GM18526 (cell line): ENCODE data around the gene STK24.

ENCODE experiments used
- POLR2A ChIP-seq: IDR thresholded peaks from 3 replicates; pipeline ENCODE4 v1.6.1; 2011; ENCODE audit not compliant: insufficient read length; ENCODE audit errors: extremely low read depth

STK24 gene

GRCh38 chr13:98585398-98585754 is 8.5 kb upstream of the STK24 start:
- TF ChIP-seq POLR2A = no peak

GRCh38 chr13:98584668-98585397 is 7.9 kb upstream of the STK24 start:
- TF ChIP-seq POLR2A = no peak

- TF ChIP-seq POLR2A = no peak
Measured at GRCh38 chr13:98582947-98583346, 6.0 kb upstream of the STK24 start.

- no peak for TF ChIP-seq POLR2A
Measured at GRCh38 chr13:98581971-98582702, 5.2 kb upstream of the STK24 start.

- no peak for TF ChIP-seq POLR2A
Measured at GRCh38 chr13:98581381-98581780, 4.5 kb upstream of the STK24 start.

DNA sequence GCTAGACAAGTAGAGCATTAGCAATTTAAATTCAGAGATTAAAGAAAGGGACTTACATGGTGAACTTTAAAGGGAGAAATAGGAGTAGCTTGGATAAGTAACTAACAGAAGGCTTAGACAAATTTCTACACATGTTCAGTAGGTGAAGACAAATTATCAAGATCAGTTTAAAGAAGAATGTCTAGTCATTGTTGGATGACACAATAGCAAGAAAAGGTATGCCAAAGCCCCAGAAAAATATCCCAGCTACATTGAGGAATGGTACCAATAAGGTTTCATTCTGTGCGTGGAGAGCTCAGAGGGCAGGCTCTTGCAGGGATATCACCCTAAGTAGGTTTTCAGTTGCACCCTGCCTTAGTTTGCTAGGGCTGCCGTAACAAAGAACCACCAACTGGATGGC is 3.5 kb upstream of the STK24 start:
- TF ChIP-seq POLR2A = no peak

DNA sequence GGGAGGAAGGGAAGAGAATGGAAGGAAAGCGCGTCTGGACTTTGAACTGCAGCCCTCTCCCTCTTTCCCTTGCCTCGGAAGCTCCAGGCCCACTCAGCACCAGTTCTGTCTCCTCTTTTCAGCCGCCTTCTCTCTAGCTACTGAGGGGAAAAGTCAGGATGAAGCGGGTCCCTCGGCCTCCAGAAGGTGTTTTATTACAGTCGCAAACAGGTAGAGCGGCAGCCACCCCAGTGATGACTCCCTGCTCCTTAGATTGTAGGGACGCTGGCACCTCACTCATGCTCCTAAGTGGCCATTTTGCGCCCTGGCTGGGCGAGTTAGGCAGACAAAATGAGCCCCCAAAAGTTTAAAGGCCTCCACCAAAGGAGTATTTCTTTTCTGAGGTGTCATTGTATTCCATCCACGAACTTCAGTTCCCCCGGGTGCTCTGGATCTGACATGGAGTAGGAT is 954 bp upstream of the STK24 start:
- no peak for TF ChIP-seq POLR2A

DNA sequence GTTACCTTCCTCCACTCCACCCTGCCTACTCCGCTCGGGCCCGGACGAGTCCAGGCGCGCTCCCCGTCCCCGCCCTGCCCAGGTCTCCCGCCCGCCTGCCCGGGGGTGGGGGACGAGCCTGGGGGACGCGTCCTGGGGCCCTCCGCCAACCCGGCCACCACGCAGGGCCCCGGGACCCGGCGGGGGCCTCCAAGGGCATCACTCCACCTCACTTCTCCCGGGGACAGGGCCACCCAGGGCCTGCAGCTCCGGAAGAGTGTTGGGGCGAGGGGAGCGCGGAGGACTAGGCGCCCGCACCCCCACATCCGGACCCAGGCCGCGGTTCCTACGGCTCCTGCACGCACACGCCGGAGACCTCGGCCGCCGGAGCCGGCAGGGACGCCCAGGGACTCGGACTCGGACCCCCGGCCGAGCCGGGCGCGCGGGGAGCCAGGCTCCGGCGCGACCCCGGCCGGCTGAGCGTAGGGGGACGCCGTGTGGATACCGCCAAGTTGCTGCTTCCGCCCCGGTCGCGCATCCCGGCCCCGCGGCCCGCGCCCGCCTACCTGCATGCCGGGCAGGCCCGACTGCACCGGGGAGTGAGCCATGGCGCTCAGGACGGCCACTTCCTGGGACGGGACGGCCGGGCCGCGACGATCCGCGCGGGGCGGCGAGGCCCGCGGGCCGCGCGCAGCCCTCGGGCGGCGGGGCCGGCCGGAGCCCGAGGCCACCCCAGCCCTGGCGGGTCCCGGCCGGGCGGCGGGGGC is 534 bp downstream of the STK24 start:
- TF ChIP-seq POLR2A = no peak

GRCh38 chr13:98575904-98576199 is 1.1 kb downstream of the STK24 start:
- TF ChIP-seq POLR2A = no peak

GRCh38 chr13:98575009-98575903 is 1.7 kb downstream of the STK24 start:
- no peak for TF ChIP-seq POLR2A

DNA sequence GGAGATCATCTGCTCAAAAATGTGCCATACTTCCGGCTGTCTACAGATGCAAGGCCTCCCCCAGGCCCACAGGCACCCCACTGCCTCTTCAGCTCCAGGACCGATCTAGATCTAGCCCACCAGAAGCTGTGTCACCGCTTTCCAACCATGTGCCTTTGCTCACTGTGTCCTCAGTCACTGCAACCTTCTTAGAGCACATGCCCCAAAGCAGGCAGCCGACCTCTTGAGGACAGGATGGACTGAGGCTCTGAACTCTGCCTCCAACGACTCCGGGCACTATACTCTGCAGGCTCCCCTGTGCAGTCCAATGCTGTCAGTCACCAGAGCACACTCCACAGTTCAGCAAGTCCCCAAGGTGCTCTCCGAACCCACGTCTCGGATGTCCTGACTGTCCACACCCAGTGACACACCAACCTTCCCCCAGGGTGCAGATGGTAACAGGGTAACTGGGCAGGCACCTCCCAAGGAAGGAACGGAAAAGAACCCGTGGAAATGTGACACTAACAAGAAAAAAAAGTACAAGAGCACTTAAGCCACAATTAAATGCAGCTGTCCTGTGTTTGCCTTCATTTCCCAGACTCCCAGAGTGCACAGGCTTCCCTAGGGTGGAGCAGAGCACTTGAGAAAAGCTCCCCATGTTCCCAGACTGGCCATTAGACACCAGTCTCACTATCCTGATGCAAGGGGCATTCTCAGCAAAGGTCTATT is 4.8 kb downstream of the STK24 start:
- no peak for TF ChIP-seq POLR2A

GRCh38 chr13:98570929-98571372 is 6.0 kb downstream of the STK24 start:
- TF ChIP-seq POLR2A = no peak

GRCh38 chr13:98568918-98569317 is 8.0 kb downstream of the STK24 start:
- TF ChIP-seq POLR2A = no peak

- TF ChIP-seq POLR2A = no peak
Measured at GRCh38 chr13:98567140-98567539, 9.8 kb downstream of the STK24 start.

DNA sequence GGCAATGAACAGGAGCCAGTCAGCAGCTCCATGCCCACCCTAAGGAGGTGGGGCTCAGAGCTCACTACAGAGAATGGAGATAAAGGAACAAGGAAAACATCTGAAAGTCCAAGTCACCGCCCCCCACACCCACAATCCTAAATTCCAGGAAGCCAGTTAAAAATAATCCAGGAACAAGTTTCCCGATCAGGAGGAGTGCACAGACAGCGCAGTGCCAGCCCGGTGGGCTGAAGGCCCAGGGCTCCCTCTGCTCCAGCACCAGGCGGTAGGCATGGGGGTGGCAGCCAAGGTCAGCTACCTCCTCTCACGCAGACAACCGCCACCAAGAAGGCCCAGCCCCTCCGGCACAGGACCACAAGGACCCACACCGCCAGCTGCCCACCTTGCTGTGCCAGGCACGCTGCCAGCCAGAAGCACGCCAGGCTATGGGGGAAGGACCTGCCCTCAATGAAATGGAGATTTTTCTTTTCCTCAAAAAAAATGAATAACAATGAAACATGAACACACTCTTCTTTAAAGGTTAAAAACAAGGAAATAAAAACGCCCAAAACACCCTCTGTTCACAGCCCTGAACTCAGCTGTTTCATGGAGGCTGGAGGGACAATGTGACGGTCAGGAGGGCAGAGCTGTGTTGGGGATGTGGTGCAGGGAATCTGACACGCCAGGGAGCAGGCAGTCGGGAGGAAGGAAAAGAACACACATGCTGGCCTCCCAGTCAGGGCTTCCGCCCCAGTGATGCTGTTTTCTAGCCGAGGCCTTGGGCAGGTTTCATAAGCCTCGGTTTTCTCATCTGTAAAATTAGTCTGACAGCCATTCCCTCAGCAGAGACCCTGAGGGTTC is 11.0 kb downstream of the STK24 start:
- TF ChIP-seq POLR2A = no peak
